Urothelium cell line (cell line): ENCODE measurements around the gene MUSTN1.

Source experiments
- DNase-seq: peaks from one replicate; pipeline ENCODE4 v3.0.0; 2011; ENCODE audit warnings: low spot score, mixed read lengths
- FAIRE-seq: peaks from 2 replicates; lab custom pipeline; 2011; peaks lifted over from hg19 to GRCh38; lab: Jason Lieb, UNC

The MUSTN1 gene

DNA sequence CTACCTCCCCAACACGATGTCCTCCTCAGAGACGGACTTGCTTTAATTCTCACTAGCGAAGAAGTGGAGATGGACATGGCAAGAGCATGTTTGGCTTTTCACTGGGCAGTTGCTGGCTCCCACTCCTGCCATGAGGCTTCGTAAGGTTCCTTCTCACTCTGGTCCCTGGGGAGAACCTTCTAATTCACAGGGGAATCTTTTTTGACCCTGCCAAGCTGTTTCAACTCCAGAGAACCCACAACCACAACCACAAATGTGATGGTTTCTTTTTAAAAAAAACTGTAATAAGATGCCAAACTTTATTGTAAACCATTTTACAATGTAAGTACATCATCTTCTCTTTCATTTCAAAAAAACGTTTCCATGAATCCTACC lies 1.6 kb upstream of the MUSTN1 start:
- no peak for FAIRE-seq
- DNase-seq: no peak

DNA sequence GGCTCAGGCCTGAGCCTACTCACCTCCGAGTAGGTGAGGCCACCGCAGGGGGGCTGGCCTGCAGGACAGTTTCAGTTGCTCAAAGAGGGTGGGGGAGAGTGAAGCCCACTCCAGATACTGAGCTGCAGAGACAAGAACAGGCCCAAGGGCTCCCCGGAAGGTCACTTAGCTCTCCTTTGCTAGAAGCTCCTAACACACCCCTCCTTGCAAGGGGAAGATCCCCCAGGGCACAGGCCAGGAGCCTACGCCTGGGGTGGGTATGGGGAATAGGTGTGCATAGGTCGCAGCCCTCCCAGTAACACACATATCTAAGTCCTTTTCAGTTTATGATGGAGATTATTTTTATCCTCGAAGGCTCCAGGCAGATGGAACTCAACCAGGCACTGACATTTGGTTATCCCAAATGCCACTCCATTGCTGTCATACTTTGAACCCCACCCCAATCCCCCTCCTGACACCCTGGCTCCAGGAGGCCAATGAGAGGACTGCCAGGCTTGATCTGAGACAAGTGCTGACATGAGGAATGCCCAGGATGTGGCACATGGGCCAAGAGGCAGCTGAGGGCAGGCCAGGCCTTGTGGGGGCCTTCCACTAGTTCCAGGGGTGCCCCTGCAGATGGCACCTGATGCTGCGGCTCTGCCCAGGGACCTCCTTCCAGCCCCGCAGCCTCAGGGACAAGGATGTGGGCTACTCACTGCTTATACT lies 1.1 kb upstream of the MUSTN1 start:
- FAIRE-seq (no peak), DNase-seq (no peak)

DNA sequence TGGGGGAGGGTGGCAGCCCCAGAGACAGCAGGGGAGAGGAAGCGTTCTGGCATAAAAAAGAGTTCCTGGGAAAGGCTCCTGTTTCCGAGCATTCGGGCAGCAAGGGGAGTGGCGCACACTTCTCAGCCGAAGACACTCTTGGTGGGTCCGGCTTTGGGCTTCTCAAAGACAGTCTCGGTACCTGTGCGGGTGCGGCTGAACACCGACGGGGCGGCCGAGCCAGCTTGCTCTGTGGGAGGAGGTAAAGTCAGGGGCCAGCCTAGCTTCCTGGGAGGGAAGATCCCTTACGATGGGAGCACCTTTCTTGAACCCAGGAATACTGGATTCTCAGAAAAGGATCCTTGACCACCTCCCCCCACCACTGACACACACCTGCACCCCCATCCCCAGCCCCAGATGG lies 1.6 kb downstream of the MUSTN1 start:
- FAIRE-seq (no peak), DNase-seq (no peak)

DNA sequence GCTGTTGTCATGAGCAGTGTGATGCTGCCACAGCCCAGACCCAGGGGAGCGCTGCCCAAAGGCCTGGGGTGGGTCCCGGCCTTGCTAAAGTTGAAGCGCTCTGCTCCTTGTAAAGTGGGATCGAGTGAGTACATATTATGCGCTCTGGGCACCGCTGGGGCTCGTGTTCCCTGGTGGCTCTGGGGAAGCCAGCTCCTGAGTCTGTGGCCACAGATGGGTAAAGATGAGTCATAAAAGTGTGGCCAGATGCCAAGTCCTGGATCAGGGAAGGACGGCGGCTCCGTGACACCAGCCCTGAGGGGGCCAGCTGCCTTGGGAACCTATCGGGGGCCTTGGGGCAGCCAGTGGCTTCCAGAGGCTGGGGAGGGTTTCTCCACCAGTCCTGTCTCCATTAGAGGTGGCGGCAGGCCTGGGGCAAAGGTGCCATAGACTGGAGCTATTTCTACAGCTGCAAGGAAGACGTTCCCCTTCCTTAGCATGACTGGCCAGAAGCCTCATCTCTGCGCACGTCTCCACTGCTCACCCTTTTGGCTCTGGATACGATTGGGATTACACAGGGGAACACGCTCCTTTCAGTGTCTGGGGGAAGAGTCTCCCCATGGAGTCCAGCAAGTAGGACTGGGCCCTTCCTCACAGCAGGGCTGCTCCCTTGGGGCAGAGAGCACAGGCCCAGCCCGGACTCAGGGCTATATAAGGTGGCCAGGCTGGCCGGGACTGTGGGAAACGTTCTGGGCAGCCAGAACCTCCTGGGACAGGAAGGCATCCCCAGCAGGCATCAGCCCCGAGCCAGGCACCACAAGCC lies 3.1 kb downstream of the MUSTN1 start:
- peak; percentile 92 for DNase-seq
- peak; percentile 82 for FAIRE-seq

DNA sequence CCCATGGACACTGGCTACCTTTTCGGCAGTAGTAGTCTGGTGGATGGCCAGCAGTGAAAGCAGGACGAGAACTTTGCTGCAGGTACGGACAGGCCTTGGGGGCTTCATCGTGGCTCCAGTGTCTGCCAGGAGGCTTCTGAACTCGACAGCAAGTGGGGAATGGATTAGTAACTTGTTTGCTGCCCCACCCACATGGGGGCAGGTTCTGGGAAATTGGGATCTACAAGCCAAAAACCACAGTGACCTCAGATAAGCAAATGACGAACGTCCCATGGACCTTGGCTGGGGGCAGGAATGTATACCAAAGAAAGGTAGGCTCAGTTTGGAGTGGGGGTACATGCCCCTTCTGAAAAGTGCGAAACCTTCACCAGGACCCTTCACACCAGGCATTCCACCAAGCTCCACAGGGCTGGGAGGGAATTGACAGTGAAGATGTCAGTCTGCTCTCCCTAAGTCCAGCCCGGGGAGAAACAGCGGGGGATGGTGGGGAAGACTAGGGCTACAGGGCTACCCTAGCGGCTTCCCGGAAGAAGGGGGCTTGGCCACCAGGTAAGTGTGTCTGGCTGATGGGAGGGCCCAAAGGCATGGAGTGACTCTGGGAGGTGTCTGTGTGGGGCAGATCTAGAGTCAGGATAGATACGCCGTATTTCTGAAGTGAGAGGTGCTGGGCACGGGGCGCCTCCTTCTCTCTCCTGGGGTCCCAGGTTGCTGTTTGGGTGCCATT lies 4.1 kb downstream of the MUSTN1 start, which contains the start of gene ITIH4:
ITIH4 (minus strand) TSS at position 138 of the 724 bp plus-strand sequence; CDS start at position 108, 30 bp downstream.
- FAIRE-seq (no peak), DNase-seq (no peak)

DNA sequence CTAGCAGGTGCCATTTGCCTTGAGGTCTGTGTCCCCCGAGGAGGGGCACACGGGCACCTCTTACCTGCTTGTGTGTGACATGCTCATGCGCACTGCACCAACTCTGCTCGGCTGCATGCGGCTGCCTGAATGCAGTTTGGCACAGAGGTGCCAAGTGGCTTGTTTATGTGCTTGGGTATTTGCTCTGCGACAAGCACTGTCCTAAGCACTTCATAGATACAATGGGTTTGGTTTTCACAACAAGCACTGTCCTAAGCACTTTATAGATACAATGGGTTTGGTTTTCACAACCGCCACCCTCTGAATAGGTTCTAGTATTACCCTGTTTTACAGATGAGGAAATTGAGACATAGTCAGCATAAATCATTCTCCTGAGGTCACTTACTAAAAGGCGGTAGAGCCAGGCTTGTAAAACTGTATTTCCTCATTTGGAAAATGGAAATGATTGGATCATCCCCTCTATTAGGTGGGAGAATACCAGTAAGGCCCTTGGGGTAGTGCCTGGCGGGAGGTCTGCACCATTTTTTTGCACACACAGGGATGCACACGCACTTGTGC lies 4.8 kb downstream of the MUSTN1 start:
- DNase-seq (no peak), FAIRE-seq (no peak)

DNA sequence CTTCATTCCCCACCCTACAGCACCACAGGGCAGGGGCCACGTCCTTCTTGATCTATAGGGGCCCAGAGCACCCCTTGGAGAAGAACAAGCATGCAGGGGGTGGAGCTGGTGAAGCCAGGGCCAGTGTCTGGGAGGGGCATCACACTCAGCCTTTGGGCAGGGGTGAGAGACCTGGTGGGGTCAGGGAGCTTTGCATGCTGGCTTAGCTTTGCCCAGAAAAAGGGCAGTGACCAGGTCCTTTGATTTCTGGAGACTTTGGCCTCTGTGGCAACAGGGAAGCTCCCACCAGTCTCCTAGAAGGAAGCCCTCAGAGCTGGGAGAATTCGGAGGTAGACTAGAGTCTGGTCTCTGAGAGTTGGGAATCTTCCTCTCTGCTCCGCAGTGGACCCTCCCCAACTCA lies 5.3 kb downstream of the MUSTN1 start:
- no peak for FAIRE-seq

DNA sequence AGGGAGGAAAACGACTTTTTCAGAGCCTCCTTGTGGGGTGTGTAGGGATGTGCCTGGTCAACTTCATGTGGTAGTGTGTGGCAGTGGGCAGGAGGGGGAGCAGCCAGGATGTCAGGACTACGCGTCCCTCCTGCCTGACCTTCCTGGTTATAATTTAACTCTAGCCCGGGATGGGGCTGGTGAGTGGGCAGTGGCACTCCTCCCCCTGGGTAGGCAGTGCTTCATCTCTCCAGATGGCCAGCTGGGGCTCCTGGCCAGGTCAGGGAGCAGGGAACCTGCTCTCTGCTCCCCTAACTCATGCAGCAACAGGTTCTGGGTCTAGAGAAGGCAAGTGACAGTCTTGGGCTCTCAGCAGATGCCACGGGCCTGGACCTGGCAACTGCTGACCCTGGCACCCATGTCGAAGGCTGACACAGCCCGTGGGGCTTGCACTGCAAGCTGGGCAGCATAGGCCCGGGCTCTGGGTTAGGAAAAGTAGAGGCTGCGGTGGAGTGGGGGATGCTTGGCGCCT lies 6.9 kb downstream of the MUSTN1 start:
- FAIRE-seq (no peak), DNase-seq (no peak)

More for the DNA sequence above, 5.3 kb downstream of the MUSTN1 start:
- DNase-seq: no peak

DNA sequence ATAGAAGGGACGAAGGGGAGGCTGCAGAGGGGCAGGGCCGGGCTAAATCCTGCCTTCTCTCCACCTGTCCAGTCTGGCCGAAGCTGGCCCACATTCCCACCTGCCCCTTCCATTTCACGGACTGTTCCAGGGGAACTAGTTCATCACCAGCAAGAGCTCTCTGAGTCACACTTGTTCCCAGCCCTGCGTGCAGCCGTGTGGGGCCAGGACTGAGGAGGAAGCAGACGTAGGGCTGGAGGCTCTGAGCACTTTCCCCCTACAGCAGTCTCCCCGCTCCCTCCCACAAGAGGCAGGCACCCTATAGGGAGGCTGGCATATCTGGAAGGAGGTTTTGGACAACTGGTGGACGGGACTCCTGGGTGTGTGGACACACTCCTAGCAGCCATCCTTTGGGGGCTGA lies 7.4 kb downstream of the MUSTN1 start:
- FAIRE-seq (no peak), DNase-seq (no peak)

DNA sequence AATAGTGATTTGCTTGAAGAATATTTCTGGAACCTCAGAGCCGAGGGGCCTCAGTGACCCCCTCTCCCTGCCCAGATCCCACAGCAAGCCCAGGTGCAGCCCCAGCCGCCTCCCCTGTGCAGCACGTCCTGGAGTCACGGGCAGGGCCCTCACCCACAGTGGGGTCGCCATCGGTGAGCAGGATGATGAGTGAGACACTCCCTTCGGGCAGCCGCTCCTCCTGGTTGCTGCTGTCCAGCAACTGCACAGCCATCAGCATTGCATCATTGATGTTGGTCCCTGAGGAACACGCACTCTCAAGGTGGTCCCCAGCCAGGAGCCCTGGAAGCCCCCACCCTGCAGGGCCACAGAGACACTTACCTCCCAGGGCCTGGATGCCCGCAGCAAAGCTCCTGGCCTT lies 10.8 kb downstream of the MUSTN1 start:
- FAIRE-seq (no peak), DNase-seq (no peak)

DNA sequence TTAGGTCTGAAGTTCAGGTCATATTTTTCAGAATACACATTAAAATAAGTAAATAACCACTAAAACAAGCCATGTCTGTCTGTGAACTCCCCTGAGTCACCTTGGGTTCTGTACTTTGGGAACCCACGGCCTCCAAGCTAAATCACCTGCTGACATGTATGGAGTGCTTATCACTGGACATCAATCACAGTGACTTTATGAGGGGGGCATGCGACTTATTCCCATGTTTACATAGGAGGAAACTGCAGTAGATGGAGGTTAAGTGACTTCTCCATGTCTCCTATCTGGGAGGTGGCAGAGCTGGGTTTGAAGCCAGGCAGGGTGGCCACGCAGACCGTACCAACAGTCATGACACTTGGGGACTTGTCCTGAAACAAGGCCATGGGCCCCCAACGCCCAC lies 12.5 kb downstream of the MUSTN1 start:
- no peak for FAIRE-seq

DNA sequence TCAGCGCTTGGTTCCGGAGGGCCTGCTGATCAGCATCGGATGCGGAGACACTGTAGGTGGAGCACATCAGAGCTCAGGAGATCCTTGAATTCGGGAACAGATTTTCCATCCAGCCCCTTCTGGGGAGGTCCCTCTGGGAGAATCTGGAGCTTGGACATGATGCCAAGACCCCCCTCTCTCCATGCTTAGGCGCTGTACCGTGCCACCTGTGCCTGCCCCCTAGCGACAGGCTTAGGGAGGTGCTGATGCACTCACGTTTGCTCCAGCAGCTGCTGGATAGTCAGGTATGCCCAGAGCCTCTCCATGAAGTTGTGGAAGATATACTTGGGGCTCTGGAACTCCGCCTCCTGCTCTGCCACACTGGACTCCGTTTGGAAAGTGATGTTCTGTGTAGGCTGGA lies 14.1 kb downstream of the MUSTN1 start:
- FAIRE-seq (no peak), DNase-seq (peak; percentile 61)

More for the DNA sequence above, 12.5 kb downstream of the MUSTN1 start:
- no peak for DNase-seq

DNA sequence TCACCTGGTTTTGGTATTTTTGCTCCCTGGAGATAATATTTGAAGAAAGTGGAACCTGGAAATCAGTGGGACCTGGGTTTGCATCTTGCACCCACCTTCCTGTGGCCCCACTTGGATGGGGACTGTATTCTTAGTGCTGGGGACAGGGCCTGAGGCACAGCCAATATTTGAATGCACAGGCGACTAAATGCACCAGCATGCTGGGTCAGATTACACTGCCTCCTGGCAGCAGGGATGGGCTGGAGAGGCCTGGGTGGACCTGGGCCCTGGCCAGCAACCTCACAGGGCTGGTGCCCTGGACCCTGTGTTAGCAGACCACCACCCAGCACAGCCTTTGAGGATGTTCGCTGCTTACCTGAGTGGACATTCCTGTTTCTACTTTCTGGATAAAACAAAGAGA lies 14.9 kb downstream of the MUSTN1 start:
- DNase-seq: no peak
- FAIRE-seq: no peak

DNA sequence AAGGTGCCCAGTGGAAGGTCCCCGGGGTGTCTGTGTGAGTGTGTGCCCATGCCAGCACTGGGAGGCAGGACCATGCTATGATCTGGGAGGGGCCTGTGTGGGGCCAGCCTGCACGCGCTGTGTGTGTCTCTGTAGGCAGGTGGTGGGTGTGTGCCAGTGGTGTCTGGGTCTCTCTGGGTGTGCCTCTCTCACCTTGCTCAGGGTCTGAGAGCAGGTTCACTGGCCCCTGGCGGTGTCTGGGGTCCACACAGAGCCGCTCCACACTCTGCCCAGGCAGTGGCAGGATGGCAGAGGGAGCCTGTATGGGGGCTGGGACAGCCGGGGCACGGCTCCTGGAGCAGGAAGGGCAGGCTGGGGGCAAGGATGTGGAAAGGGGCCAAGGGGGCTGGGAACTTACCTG lies 17.0 kb downstream of the MUSTN1 start:
- FAIRE-seq: no peak
- no peak for DNase-seq

DNA sequence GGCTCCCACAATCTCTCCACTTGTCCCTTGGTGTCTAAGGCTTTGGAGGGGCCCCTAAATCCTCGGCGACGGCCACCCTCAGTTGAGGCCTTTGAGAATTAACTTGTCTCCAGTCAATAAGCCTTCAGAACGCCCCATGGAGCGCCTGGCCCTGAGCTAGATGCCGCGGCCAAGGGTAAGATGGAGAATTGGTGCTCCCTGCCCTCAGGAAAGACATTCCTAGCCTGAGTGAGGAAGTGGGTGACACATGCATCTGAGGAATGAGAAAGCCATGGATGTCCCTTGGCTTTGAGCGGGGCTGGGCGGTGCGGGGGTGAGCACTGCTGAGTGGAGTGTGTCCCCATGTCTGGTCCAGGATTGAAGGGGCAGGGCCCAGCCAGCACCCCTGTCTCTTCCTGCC lies 17.6 kb downstream of the MUSTN1 start:
- no peak for FAIRE-seq

DNA sequence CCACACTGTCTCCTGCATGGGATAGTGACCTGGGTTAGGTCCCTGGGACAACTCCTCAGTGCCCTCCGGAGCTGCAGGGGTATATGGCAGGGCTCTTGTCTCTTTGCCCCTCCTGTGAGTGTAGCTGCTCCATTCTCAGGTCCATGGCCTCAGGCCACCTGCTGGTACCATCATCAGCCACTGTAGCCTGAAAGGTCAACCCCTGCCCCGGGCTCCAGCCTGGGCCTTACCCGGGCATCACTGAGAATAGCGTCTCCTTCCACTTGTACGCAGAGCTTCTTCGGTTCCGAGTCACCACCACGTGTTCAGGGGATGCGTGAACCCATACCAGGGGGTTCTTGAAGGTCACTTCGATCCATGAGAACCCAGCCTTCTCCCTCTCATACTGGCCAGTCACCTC lies 18.2 kb downstream of the MUSTN1 start:
- FAIRE-seq (no peak), DNase-seq (no peak)

More for the DNA sequence above, 17.6 kb downstream of the MUSTN1 start:
- DNase-seq: no peak

DNA sequence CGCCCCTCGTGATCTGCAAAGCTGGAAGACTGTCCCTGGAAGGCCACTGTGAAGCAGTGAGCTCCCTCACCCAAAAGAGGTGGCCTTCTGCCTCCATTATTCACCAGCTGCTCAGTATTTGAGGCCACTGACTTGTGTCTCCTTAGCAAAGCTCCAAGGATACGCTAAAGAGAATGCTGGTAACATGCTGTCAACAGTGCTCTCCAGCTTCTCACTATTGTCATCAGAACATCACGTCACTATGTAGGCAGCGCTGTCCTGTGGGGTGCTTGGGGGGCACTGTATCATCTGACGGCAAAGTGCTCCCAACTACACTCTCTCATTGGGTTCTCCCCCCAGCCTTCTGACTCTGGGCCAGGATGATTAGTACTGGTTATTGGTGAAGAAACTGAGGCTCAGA lies 18.6 kb downstream of the MUSTN1 start:
- DNase-seq (no peak), FAIRE-seq (no peak)

DNA sequence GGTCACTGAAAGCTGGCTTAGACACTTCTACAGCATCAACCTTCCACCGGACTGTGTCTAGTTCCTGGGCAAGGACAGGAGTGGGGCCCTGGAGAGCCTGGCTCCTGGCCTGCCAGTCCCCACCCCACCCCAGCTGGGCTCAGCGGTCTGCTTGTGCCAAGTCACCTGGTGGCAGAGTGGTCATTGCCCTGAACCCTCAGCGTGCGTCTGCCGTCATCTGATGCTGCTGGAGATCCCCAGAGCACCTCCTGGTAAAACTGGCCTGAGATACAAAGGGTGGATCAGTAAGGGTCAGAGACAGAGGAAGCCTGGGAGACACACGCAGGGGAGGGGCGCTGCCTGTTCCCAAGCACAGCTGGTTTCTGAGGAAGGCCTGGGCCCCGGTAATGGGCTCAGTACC lies 21.0 kb downstream of the MUSTN1 start:
- DNase-seq: no peak
- no peak for FAIRE-seq

DNA sequence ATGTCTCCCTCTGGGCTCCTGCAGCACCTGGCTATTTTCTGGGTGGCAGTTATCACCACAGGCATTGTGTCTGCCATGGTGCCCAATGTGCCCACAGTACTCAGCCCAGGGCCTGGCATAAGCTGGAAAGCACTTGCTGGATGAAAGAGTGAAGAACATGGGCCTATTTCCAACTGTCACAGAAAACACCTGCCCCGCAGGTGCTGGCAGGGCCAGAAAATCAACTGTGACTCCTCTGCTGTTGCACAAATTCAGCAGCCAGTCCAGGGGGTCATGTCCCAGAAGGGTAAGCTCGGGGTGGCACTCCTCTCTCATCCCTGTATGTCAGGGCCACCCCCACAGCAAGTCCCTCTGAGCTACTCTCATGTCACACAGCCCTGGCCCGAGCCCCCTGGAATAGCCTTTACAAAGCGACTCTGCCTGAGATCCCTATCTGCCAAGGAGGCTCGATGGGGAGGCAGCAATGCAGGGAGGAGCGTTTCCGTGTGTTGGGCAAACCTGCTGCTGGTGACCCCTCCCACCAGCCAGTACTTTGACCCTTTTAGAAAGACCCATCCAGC lies 23.3 kb downstream of the MUSTN1 start:
- FAIRE-seq (no peak), DNase-seq (no peak)

DNA sequence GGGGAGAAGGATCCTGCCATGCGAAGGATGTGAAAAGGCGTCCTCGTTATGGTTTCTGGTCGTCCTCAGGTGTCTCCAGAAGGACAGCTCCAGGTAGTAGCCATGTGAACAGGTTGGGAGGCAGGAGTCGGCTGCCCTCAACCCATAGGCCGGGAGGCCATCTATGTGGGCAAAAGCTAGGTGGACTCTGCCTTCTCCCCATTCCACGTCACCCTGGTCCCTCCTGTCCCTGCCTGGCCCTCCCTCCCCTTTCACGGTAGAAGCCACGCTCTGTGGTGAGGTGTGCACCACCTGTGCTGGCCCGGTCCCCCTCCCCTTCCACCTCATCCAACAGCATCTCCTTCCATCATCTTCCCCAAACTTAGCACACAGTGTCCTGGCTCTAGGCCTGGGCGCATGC lies 23.9 kb downstream of the MUSTN1 start:
- FAIRE-seq (no peak), DNase-seq (no peak)
